B cell (primary cell): ENCODE data around the gene PHACTR1. TPM values are rescaled to one million over a fixed set of nuclear protein-coding genes. Genes with fewer than 3 reads are reported as not detected.

ENCODE experiments used
- ATAC-seq: fragments of 200-7000 bp; cut with Tn5 transposase; one replicate; pipeline ENCODE4 v1.10.0; 2021; ENCODE audit warnings: low read depth, mild to moderate bottlenecking, moderate number of reproducible peaks, moderate library complexity
- CTCF ChIA-PET: fragments of 350-600 bp; sonication (Branson Sonifier 250); formaldehyde crosslinking; loops from one replicate; lab custom pipeline; 2021; ENCODE audit warnings: antibody characterized with exemption, inconsistent platforms; lab: Charles Lee
- POLR2A ChIA-PET: fragments of 350-600 bp; sonication (Branson Sonifier 250); formaldehyde crosslinking; loops from one replicate; lab custom pipeline; 2021; ENCODE audit warnings: antibody characterized with exemption; lab: Charles Lee
- DNase-seq: peaks from one replicate; pipeline ENCODE4 v3.0.0; 2013
- H2AFZ ChIP-seq: 2 replicates; pipeline ENCODE4 v1.6.1; 2012; ENCODE audit warnings: mild to moderate bottlenecking, low read depth, low read length; ENCODE audit not compliant: insufficient read depth, poor library complexity, severe bottlenecking
- H3K27ac ChIP-seq, 2 donors: 1 replicate in 1 of 2; 2 replicates in 1 of 2; pipeline ENCODE4 v1.5.1; 2012 to 2013; ENCODE audit warnings: low read length in 2 of 2, mild to moderate bottlenecking in 2 of 2, moderate library complexity in 1 of 2
- H3K27me3 ChIP-seq, 4 experiments: fragments of 200-600 bp in 1 of 4; sonication (generic) in 1 of 4; replicated peaks in 1 of 4; 1 replicate in 2 of 4; 2 replicates in 2 of 4; pipeline versions ENCODE4 v1.6.1 to v1.7.0; 2013 to 2016; ENCODE audit warnings: low read length in 3 of 4, mild to moderate bottlenecking in 2 of 4, mixed read lengths in 1 of 4, moderate library complexity in 1 of 4; ENCODE audit not compliant: insufficient read depth in 4 of 4, control insufficient read depth in 3 of 4; ENCODE audit errors: control extremely low read depth in 1 of 4
- H3K36me3 ChIP-seq, 2 experiments: replicated peaks in 1 of 2; 1 replicate in 1 of 2; 2 replicates in 1 of 2; pipeline versions ENCODE4 v1.6.1 to v1.7.1; 2013; ENCODE audit warnings: low read length in 1 of 2; ENCODE audit not compliant: insufficient read depth in 2 of 2, control insufficient read depth in 1 of 2; ENCODE audit errors: control extremely low read depth in 1 of 2, extremely low read depth in 1 of 2
- H3K4me1 ChIP-seq, 2 donors: fragments of 200-600 bp in 1 of 2; sonication (generic) in 1 of 2; 1 replicate in 1 of 2; 2 replicates in 1 of 2; pipeline versions ENCODE4 v1.5.1 to v1.6.1; 2013 to 2017; ENCODE audit warnings: low read length in 2 of 2; ENCODE audit not compliant: control insufficient read depth in 2 of 2, insufficient read depth in 2 of 2
- H3K4me2 ChIP-seq: replicated peaks from 2 replicates; pipeline ENCODE3; 2012; ENCODE audit warnings: mild to moderate bottlenecking, low read depth, low read length; ENCODE audit not compliant: poor library complexity, severe bottlenecking
- H3K4me3 ChIP-seq, 5 experiments: fragments of 200-600 bp in 1 of 5; sonication (generic) in 1 of 5; 1 replicate in 3 of 5; 2 replicates in 2 of 5; pipeline versions ENCODE4 v1.5.1 to v1.7.0; 2011 to 2016; ENCODE audit warnings: low read length in 4 of 5, mild to moderate bottlenecking in 4 of 5, low read depth in 2 of 5, control low read depth in 1 of 5, moderate library complexity in 1 of 5; ENCODE audit not compliant: insufficient read depth in 1 of 5; ENCODE audit errors: control extremely low read depth in 1 of 5, extremely low read depth in 1 of 5
- H3K79me2 ChIP-seq: fragments of 200-600 bp; sonication (generic); one replicate; pipeline ENCODE4 v1.6.0; 2016; ENCODE audit warnings: low read length; ENCODE audit not compliant: control insufficient read depth, insufficient read depth
- H3K9ac ChIP-seq: fragments of 200-600 bp; sonication (generic); 2 replicates; pipeline ENCODE4 v1.6.1; 2017; ENCODE audit warnings: mild to moderate bottlenecking, low read length, moderate library complexity
- H3K9me3 ChIP-seq, 3 donors: one replicate each; pipeline versions ENCODE4 v1.6.1 to v1.7.1; 2013; ENCODE audit warnings: low read length in 2 of 3; ENCODE audit not compliant: control insufficient read depth in 2 of 3, insufficient read depth in 1 of 3; ENCODE audit errors: control extremely low read depth in 1 of 3
- H4K20me1 ChIP-seq: 2 replicates; pipeline ENCODE4 v1.6.0; 2012; ENCODE audit warnings: mild to moderate bottlenecking, low read length; ENCODE audit not compliant: insufficient read depth, control insufficient read depth, poor library complexity, severe bottlenecking
- H3K27ac Mint-ChIP-seq: one replicate; pipeline ENCODE4 v1.8.0; 2021; ENCODE audit warnings: mixed read lengths
- H3K27me3 Mint-ChIP-seq: one replicate; pipeline ENCODE4 v1.8.0; 2021; ENCODE audit warnings: mixed read lengths
- H3K4me1 Mint-ChIP-seq: one replicate; pipeline ENCODE4 v1.8.0; 2021; ENCODE audit warnings: mixed read lengths
- H3K4me3 Mint-ChIP-seq: one replicate; pipeline ENCODE4 v1.8.0; 2021; ENCODE audit warnings: mixed read lengths
- H3K9me3 Mint-ChIP-seq: one replicate; pipeline ENCODE4 v1.8.0; 2022; ENCODE audit warnings: mixed read lengths; ENCODE audit not compliant: insufficient read depth
- EZH2 ChIP-seq: IDR thresholded peaks from 2 replicates; pipeline ENCODE4 v1.6.1; 2012; ENCODE audit warnings: borderline replicate concordance, low read depth, mild to moderate bottlenecking, moderate library complexity, low read length; ENCODE audit not compliant: insufficient read depth, poor library complexity, severe bottlenecking
- WGBS: methylation state at CpG from one replicate; pipeline ENCODE4 v1.1.5; 2013; ENCODE audit warnings: missing lambda C conversion rate; ENCODE audit not compliant: insufficient coverage; 5-methylcytosine and 5-hydroxymethylcytosine counted together
- intact Hi-C: fragments of 100-400 bp; cut with micrococcal nuclease; formaldehyde crosslinking; loops from one replicate; pipeline ENCODE4 v1.10.0; 2022
- polyA plus RNA-seq: library from polyadenylated mRNA; depleted of rRNA; stranded (reverse); fragments of >200 nt; gene quantifications from 2 replicates; pipeline ENCODE4 v1.2.3, GENCODE V29; 2012
- total RNA-seq, 2 donors: library from RNA; stranded (reverse); fragments of 120-200 nt in 1 of 2; gene quantifications; 1 replicate in 1 of 2; 2 replicates in 1 of 2; pipeline versions ENCODE4 v1.2.3 to v1.2.4, GENCODE V29; 2013 to 2022
- TF ChIP-seq, protein P1 (sequence below): fragments of 200-600 bp; IDR thresholded peaks from one replicate; pipeline ENCODE4 v1.8.0; 2022; ENCODE audit warnings: antibody characterized with exemption, mild to moderate bottlenecking

The PHACTR1 gene
- total and polyA plus RNA-seq, 2 donors (not counting 1 experiment from before 2014, with no cell fraction given) = 30.2 to 129 TPM

DNA sequence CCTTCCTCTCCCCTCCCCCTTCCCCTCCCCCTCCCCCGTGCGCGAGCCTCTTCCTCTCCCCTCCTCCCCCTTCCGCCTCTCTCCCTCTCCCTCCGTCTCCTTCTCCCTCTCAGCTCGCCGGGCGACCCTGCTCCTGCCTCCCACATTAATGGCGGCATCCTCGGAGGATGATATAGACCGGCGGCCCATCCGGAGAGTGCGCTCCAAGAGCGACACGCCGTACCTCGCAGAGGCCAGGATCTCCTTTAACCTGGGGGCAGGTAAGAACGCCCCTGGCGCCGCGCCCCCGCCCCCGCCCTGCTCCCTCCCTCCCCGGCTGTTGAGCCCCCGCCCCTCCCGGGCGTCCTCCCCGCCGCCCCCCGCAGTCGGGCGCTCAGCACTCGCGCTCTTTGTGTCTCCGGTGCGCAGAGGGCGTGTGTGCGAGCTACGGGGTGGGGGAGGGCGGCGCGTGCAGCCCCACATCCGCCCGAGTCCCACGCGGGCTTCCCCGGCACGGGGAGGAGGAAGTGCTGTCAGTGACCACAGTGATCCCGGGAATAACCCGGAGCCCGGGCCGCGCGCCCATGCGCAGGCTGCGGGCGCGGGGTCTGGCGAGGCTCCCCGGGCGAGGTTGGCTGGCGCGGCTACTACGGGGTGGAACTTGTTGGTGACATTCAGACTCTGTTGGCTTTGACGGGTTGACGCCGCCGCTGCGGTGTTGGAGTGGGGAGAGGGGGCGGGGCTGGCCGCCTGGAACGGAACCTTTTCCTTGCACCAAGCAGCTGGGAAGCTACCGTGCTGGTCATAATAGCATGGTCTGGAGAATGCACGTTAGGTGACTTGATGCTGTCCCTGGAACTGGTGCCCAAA is 33.2 kb downstream of the PHACTR1 start:
- POLR2A ChIA-PET = no interaction called here

DNA sequence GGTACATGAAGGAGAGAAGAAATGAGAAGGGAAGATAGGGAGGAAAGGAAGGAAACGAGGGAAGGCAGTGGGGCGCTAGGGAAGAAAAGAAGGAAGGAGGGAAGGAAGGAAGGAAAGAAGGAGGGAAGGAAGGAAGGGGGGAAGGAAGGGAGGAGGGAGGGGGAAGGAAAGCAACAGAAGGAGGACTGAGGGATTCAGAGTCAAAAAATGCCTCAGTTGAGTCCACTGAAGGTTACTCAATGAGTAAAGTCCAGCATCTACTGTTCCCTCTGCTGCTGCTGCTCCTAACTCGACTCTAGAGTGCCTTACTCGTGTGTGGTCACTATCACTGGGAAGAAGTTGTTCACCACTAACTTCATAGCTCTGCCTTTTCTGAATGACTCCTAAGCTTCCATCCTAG is 33.8 kb downstream of the PHACTR1 start:
- CTCF ChIA-PET = no interaction called here
- POLR2A ChIA-PET = no interaction called here
- H3K27me3 ChIP-seq = peaks cover 0 to 42% (median 17%) of the 10 kb centered on the region in 4 experiments

More for the DNA sequence above, 33.2 kb downstream of the PHACTR1 start:
- no peaks in the 10 kb centered on the region for H3K79me2 ChIP-seq
- peaks cover 0 to 9% of the 10 kb centered on the region in 2 donors for H3K4me1 ChIP-seq
- H3K9me3 ChIP-seq = peaks cover 0 to 14% (median 2%) of the 10 kb centered on the region in 3 donors
- Mint-ChIP-seq H3K4me3 (no peak overlapping the region), H3K27ac (no peak overlapping the region), H3K9me3 (peaks cover 2% of the 10 kb centered on the region), H3K27me3 (peaks cover 61% of the 10 kb centered on the region), H3K4me1 (peaks cover 7% of the 10 kb centered on the region)
- H2AFZ ChIP-seq = no peak overlapping the region
- no peak overlapping the region for H3K27ac ChIP-seq
- DNase-seq (no peak), ATAC-seq (no peak)
- no peak for TF ChIP-seq EZH2
- TF ChIP-seq, protein P1, sequence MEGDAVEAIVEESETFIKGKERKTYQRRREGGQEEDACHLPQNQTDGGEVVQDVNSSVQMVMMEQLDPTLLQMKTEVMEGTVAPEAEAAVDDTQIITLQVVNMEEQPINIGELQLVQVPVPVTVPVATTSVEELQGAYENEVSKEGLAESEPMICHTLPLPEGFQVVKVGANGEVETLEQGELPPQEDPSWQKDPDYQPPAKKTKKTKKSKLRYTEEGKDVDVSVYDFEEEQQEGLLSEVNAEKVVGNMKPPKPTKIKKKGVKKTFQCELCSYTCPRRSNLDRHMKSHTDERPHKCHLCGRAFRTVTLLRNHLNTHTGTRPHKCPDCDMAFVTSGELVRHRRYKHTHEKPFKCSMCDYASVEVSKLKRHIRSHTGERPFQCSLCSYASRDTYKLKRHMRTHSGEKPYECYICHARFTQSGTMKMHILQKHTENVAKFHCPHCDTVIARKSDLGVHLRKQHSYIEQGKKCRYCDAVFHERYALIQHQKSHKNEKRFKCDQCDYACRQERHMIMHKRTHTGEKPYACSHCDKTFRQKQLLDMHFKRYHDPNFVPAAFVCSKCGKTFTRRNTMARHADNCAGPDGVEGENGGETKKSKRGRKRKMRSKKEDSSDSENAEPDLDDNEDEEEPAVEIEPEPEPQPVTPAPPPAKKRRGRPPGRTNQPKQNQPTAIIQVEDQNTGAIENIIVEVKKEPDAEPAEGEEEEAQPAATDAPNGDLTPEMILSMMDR = no peak
- H3K4me3 ChIP-seq = no peak overlapping the region
- intact Hi-C loops = no loop called here
- H3K4me2 ChIP-seq = peak overlapping the region; percentile 4
- no peak overlapping the region for H3K9ac ChIP-seq
- H4K20me1 ChIP-seq = no peaks in the 10 kb centered on the region
- no peaks in the 10 kb centered on the region for H3K36me3 ChIP-seq
- CTCF ChIA-PET = no interaction called here
- H3K27me3 ChIP-seq = peaks cover 0 to 42% (median 17%) of the 10 kb centered on the region in 4 experiments
- 12% methylated on average over 67 of the region's 75 CpGs for WGBS

More for the DNA sequence above, 33.8 kb downstream of the PHACTR1 start:
- Histone ChIP-seq H3K79me2 (no peaks in the 10 kb centered on the region), H2AFZ (no peak overlapping the region), H3K36me3 (no peaks in the 10 kb centered on the region), H3K4me2 (no peak overlapping the region), H3K4me1 (peaks cover 0 to 9% of the 10 kb centered on the region in 2 donors), H3K9ac (no peak overlapping the region), H3K27ac (no peak overlapping the region), H3K9me3 (peaks cover 0 to 14% (median under 1%) of the 10 kb centered on the region in 3 donors), H3K4me3 (no peak overlapping the region), H4K20me1 (no peaks in the 10 kb centered on the region)
- peaks cover 2% of the 10 kb centered on the region for H3K9me3 Mint-ChIP-seq
- 34% methylated on average over 4 of the region's 4 CpGs for WGBS
- no peak for DNase-seq
- ATAC-seq = no peak
- H3K4me1 Mint-ChIP-seq = peaks cover 7% of the 10 kb centered on the region
- no peak overlapping the region for H3K4me3 Mint-ChIP-seq
- TF ChIP-seq EZH2 = no peak
- intact Hi-C loops = no loop called here
- H3K27ac Mint-ChIP-seq = no peak overlapping the region
- H3K27me3 Mint-ChIP-seq = peaks cover 56% of the 10 kb centered on the region
